Activated gamma-delta T cell treated with Interleukin-2 at 50 U/mL for 16 hours (primary cell): ENCODE measurements around the gene CEP72.
"Not testable (repeated sequence)": the region's sequence is repeated elsewhere in the genome, so short reads cannot be mapped to it uniquely, and the experiment has no call there.

Experiments used
- DNase-seq: peaks from one replicate; pipeline ENCODE4 v3.0.0-alpha.2; 2020

CEP72 gene, protein sequence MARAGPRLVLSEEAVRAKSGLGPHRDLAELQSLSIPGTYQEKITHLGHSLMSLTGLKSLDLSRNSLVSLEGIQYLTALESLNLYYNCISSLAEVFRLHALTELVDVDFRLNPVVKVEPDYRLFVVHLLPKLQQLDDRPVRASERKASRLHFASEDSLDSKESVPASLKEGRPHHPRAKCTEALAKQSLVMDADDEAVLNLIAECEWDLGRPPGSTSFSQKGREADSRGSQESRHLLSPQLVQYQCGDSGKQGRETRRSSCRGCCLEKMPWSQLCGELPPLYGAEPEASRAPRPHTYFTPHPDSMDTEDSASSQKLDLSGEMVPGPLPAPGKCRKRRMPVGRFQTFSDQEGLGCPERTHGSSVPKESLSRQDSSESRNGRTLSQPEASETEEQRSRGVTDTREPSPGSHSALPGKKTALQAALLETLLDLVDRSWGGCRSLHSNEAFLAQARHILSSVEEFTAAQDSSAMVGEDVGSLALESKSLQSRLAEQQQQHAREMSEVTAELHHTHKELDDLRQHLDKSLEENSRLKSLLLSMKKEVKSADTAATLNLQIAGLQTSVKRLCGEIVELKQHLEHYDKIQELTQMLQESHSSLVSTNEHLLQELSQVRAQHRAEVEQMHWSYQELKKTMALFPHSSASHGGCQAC

DNA sequence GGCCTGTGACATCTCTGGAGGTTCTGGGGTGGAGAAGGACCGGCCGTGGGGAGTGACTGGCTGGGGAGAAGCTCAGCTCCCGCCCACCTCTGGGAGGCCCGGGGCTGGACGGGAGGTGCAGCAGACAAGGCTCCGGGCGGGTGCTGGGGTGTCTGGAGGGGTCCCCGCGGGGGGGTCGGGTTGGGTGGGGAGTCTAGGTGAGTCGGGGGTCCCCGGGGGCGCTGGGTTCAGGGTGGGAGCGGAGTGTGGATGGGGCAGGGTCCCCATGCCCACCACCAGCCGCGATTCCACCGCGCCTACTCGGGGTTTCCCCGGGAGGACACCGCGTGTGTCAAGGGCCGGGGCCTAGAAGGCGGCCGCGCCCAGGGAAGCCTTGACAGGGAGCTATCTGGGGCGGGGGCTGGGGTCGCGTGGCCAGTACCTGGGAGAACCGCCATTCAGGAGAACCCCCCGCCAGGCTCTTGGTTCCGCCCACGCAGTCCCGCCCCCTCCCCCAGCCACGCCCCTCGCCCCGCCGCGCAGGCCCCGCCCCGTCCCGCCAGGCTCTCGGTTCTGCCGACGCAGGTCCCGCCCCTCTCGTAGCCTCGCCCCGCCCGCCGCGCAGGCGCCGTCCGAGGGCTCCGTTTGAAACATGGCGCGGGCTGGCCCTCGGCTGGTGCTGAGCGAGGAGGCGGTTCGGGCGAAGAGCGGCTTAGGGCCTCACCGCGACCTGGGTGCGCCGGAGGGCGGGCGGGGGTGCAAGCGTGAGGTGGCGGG, at the start of gene CEP72:
TSS of gene CEP72 (plus strand) at position 610 of the 756 bp plus-strand sequence. CDS start at position 632, 22 bp downstream.
- DNase-seq = peak; percentile 94

GRCh38 chr5:565782-566440, 46.2 kb upstream of the CEP72 start:
- DNase-seq = no peak

DNA sequence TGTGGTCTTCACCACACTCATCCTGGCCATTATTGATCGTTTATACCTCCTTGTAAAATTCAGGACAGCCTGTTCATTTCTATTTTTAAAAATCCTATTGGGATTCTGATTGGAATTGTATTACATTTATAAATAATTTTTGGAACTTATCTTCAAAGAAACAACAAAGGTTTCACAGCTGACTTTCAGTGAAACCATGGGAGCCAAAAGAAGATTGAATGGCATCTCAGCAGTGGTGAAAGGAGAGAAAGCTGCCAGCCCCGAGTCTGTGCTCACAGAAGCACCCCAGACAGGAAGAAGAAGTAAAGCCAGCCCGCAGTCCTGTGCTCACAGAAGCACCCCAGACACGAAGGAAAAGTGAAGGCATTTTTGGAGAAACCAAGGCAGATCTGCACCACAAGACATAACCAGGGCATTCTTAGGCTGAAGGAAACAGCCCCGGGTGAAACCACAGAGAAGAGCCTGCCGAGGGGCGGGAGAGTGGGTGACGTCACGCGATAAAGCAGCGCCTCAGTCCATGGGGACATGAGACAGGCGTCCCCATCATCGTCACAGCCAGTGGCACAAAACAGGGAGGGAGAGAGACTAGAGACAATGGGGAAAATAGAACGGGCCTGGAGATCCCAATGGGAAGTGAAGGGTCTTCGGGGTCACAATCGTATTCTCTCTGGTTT, 45.4 kb upstream of the CEP72 start:
- no peak for DNase-seq

DNA sequence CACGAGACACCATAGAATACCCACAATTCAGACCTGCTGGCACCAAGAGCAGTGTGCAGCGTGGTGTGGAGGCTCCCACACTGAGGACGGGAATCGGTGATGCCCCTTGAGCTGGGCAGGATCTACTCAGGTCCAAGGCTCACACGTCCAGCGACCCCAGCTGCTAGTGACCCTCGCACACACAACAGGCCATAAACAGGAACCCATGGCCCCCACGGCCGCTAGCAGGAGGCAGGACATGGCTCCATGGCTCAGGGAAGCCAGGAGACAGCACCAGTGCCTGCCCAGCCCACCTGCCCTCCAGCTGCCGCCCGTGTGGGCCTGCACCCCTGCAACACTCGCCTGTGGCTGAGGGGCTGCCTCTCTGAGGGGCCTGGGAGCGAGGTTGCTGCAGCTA, 44.5 kb upstream of the CEP72 start:
- no peak for DNase-seq

DNA sequence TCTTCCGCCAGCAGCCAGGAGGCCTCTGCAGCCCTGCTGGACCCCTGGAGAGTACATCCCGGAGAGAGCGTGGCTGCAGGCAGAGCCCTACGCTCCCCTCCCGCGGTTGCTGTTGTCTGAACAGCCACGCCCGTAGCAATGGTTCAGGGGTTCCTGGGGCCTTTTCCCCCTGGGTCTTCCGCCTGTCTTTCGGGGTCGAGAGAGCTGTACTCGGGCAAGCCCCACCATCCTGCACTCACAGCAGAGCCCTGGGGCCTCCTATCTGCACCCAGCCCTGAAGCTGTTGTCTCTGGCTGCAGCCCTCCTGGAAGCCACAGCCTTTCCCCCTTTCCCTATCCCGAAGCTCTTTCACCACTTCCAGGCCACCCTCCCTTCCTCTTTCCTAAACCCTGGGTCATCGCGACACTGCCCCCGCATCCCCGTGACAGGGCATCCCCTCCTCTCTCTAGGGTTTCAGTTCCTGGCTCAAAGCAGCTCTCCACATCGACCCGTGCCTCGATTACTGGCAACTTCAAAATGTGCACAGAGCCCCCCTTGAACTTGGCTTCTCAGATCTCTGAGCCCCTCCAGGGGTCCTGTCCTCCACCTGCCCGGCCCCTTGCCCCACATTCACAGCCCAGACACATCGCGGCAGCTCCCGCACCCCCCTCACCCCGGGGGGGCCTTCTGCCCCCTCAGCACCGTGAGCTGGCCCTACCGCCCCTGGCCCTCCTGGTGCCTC, 43.9 kb upstream of the CEP72 start:
- no peak for DNase-seq

DNA sequence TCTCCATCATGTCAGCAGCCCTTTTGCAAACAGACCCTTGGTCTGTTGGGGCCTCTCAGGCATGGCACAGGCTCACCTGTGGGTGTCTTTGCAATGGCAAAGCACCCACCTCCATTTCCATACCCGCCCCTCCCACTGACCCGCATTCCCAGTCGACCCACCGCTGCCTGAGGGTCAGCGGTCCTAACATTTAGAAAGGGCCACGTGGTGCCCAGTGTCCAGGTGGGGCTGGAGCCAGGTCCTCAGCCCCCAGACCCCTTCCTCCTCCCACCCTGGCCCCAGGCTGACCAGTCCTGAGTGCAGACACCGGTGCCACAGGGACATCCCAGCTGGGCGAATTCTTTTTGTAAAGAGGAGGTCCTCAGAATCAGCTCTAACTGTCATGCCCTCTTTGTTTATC, 43.3 kb upstream of the CEP72 start:
- no peak for DNase-seq

- no peak for DNase-seq
Measured at GRCh38 chr5:569358-569867, 42.7 kb upstream of the CEP72 start.

- no peak for DNase-seq
Measured at GRCh38 chr5:569868-570361, 42.2 kb upstream of the CEP72 start.

GRCh38 chr5:570446-570845, 41.7 kb upstream of the CEP72 start:
- no peak for DNase-seq

- DNase-seq = no peak
Measured at GRCh38 chr5:570886-571285, 41.3 kb upstream of the CEP72 start.

GRCh38 chr5:571791-572190, 40.3 kb upstream of the CEP72 start:
- DNase-seq = no peak

GRCh38 chr5:572398-573019, 39.6 kb upstream of the CEP72 start:
- no peak for DNase-seq

GRCh38 chr5:573206-573605, 38.9 kb upstream of the CEP72 start:
- DNase-seq = no peak

- no peak for DNase-seq
Measured at GRCh38 chr5:573976-574375, 38.2 kb upstream of the CEP72 start.

DNA sequence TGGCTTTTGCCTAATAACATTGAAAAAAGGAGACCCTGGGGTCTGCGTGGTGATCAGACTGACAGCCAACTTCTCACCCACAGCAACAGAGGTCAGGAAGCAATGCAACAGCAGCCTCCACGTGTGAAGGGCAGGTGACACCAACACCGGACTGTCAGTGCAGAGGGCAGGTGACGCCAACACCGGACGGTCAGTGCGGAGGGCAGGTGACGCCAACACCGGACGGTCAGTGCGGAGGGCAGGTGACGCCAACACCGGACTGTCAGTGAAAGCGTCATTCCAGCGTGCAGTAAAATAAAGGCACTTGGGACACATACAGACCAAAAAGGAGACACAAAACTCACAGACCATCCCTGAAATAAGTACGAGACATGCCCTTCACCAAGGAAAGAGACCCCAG, 37.2 kb upstream of the CEP72 start:
- DNase-seq = no peak

GRCh38 chr5:575636-576035, 36.5 kb upstream of the CEP72 start:
- DNase-seq = no peak

- not testable (repeated sequence) for DNase-seq
Measured at GRCh38 chr5:577214-577613, 34.9 kb upstream of the CEP72 start.

- DNase-seq = no peak
Measured at GRCh38 chr5:577800-578199, 34.3 kb upstream of the CEP72 start.

DNA sequence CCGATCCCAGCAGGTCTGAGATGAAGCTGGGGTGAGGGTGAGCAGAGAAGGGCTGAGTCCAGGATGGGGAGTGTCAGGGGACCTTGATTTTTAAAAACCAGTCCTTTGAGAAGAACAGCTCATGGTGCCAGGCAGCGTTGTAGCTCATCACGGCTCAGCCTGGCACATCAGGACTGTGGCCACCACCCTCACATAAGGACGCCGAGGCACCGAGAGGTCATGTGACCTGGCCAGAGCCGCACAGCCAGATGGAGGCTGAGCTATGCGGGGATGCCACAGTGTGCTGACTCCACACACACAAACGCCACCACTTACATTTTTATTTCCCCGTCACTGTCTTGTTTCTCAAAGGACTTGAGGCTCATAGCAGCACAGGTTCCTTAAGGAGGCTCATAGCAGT, 32.9 kb upstream of the CEP72 start:
- no peak for DNase-seq

DNA sequence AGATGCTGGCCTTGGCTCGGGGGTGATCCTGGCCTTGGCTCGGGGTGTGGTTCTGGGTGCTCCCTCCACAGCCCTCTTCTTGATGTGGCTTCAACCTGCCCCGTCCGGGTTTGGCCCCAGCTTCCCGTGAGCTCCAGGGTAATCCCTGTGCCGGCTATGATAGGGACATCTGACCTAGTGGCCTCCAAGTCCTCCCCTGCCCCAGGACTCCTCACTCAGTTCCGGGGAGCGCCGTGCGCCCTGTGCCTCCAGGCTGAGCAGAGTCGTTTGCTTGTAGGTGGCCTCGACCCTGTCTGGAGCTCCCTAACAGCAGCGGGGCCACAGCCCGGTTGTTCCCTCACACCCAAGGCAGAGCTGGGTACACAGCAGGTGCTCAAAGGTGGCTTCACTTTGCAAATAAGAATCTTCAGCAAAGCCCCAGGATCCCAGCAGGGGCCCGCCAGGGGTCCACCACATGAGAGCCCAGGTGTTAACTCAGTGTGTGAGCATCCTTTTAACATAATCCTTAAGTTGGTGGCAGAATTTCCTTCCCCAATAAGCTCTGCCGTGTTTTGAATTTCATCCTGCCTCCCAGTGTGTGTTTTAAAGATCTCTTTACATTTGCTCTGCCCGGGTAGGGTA, 32.3 kb upstream of the CEP72 start:
- no peak for DNase-seq

- DNase-seq = no peak
Measured at GRCh38 chr5:580436-580835, 31.7 kb upstream of the CEP72 start.
